Calu3 (cell line): Measurements from ENCODE around the gene NCL. TPM values are rescaled to one million over a fixed set of nuclear protein-coding genes. Genes with fewer than 3 reads are reported as not detected.

Source experiments
- BruUV-seq: library from RNA; stranded (reverse); fragments of 400-500 nt; replicated peaks from 2 replicates; lab custom pipeline; 2021; lab: Mats Ljungman, UMichigan
- CTCF ChIA-PET: fragments of 300-600 bp; sonication (Branson Sonifier 250); formaldehyde crosslinking; loops from one replicate; lab custom pipeline; 2022; ENCODE audit warnings: antibody characterized with exemption; lab: Charles Lee
- DNase-seq: peaks from one replicate; pipeline ENCODE4 v3.0.0; 2022
- H3K27ac Mint-ChIP-seq: one replicate; pipeline ENCODE4 v1.8.0; 2022; ENCODE audit warnings: mixed read lengths; ENCODE audit not compliant: unreplicated experiment
- H3K27me3 Mint-ChIP-seq: one replicate; pipeline ENCODE4 v1.8.0; 2022; ENCODE audit warnings: mixed read lengths; ENCODE audit not compliant: unreplicated experiment
- H3K36me3 Mint-ChIP-seq: one replicate; pipeline ENCODE4 v1.8.0; 2022; ENCODE audit warnings: mild to moderate bottlenecking, moderate library complexity, mixed read lengths; ENCODE audit not compliant: insufficient read depth, unreplicated experiment
- H3K4me1 Mint-ChIP-seq: one replicate; pipeline ENCODE4 v1.8.0; 2022; ENCODE audit warnings: mild to moderate bottlenecking, low read depth, mixed read lengths; ENCODE audit not compliant: unreplicated experiment
- H3K4me3 Mint-ChIP-seq: one replicate; pipeline ENCODE4 v1.8.0; 2022; ENCODE audit warnings: mild to moderate bottlenecking, low read depth, moderate library complexity, mixed read lengths; ENCODE audit not compliant: unreplicated experiment
- H3K9me3 Mint-ChIP-seq: one replicate; pipeline ENCODE4 v1.8.0; 2022; ENCODE audit warnings: low read depth, mixed read lengths; ENCODE audit not compliant: unreplicated experiment
- CTCF ChIP-seq: fragments of 200-600 bp; IDR thresholded peaks from one replicate; pipeline ENCODE4 v1.8.0; 2022; ENCODE audit warnings: antibody characterized with exemption; ENCODE audit not compliant: unreplicated experiment
- intact Hi-C: fragments of 100-400 bp; cut with micrococcal nuclease; formaldehyde crosslinking; loops from one replicate; pipeline ENCODE4 v1.10.0; 2022; ENCODE audit not compliant: unreplicated experiment
- total RNA-seq: library from RNA; stranded (reverse); gene quantifications from 2 replicates; pipeline ENCODE4 v1.2.3, GENCODE V29; 2022

NCL gene
- total RNA-seq, 1 experiment from 2014 or later, result 719 TPM

- H3K36me3 Mint-ChIP-seq, result peaks cover 6% of the 10 kb centered on the region
- H3K4me3 Mint-ChIP-seq, result peak overlapping the region; percentile 48
- BruUV-seq, result no TSS peak
- CTCF ChIA-PET, result interaction anchor here (0.6 to 2.0 kb wide), 8 partner anchors 15 to 119 kb away, joined by 3 to 11 read pairs (median 4); partner anchors contain the start of gene NCL
- peak; percentile 95 for TF ChIP-seq CTCF
- peaks cover 18% of the 10 kb centered on the region for H3K27me3 Mint-ChIP-seq
- intact Hi-C loops, result loop anchor here (1.0 kb wide), 1 partner anchor 75 kb away; no protein-coding TSS in a partner anchor
- H3K4me1 Mint-ChIP-seq, result no peaks in the 10 kb centered on the region
- no peaks in the 10 kb centered on the region for H3K9me3 Mint-ChIP-seq
- no peak overlapping the region for H3K27ac Mint-ChIP-seq
- DNase-seq, result peak; percentile 85
Observed at GRCh38 chr2:231482806-231483391, 18.6 kb upstream of the NCL start.

GRCh38 chr2:231480781-231481180 lies 16.5 kb upstream of the NCL start:
- H3K27ac Mint-ChIP-seq, result no peak overlapping the region
- CTCF ChIA-PET, result interaction anchor here (0.7 kb wide), 1 partner anchor 1136 kb away, joined by 7 read pairs; no protein-coding TSS in a partner anchor
- no peaks in the 10 kb centered on the region for H3K4me1 Mint-ChIP-seq
- no peaks in the 10 kb centered on the region for H3K9me3 Mint-ChIP-seq
- no peak overlapping the region for H3K4me3 Mint-ChIP-seq
- no peaks in the 10 kb centered on the region for H3K27me3 Mint-ChIP-seq
- peaks cover 6% of the 10 kb centered on the region for H3K36me3 Mint-ChIP-seq
- no TSS peak for BruUV-seq
- intact Hi-C loops, result no loop called here
- DNase-seq, result no peak
- TF ChIP-seq CTCF, result no peak

- Mint-ChIP-seq H3K27me3 (no peaks in the 10 kb centered on the region), H3K9me3 (no peaks in the 10 kb centered on the region), H3K4me1 (no peaks in the 10 kb centered on the region), H3K4me3 (no peak overlapping the region), H3K36me3 (peaks cover 6% of the 10 kb centered on the region), H3K27ac (no peak overlapping the region)
- intact Hi-C loops, result no loop called here
- no peak for DNase-seq
- CTCF ChIA-PET, result no interaction called here
- TF ChIP-seq CTCF, result no peak
- BruUV-seq, result no TSS peak
Observed at GRCh38 chr2:231479455-231479854, 15.2 kb upstream of the NCL start.

GRCh38 chr2:231476920-231477319 lies 12.6 kb upstream of the NCL start:
- Mint-ChIP-seq H3K27me3 (peaks cover 14% of the 10 kb centered on the region), H3K36me3 (no peaks in the 10 kb centered on the region), H3K4me1 (no peaks in the 10 kb centered on the region), H3K27ac (no peak overlapping the region), H3K4me3 (no peak overlapping the region), H3K9me3 (no peaks in the 10 kb centered on the region)
- DNase-seq, result no peak
- CTCF ChIA-PET, result interaction anchor here (0.7 kb wide), 1 partner anchor 200 kb away, joined by 3 read pairs; no protein-coding TSS in a partner anchor
- no TSS peak for BruUV-seq
- no peak for TF ChIP-seq CTCF
- intact Hi-C loops, result no loop called here
